HepG2 (cell line): ENCODE data around the gene BOLA3. TPM values are rescaled to one million over a fixed set of nuclear protein-coding genes. Genes with fewer than 3 reads are reported as not detected.

Experiments
- AFF4 ChIP-seq: sonication (generic); formaldehyde crosslinking; IDR thresholded peaks from 2 replicates; pipeline ENCODE4 v1.4.0; 2020; ENCODE audit warnings: missing genetic modification reagents
- ARNTL ChIP-seq: sonication (generic); formaldehyde crosslinking; IDR thresholded peaks from 2 replicates; pipeline ENCODE4 v1.4.0; 2020; ENCODE audit warnings: mild to moderate bottlenecking, missing genetic modification reagents
- CENPT ChIP-seq: sonication (generic); formaldehyde crosslinking; IDR thresholded peaks from 2 replicates; pipeline ENCODE4 v1.8.0; 2022; ENCODE audit warnings: low read depth, mild to moderate bottlenecking, moderate library complexity, missing genetic modification reagents
- E2F1 ChIP-seq: sonication (generic); formaldehyde crosslinking; IDR thresholded peaks from 2 replicates; pipeline ENCODE4 v1.5.0; 2020; ENCODE audit warnings: missing genetic modification reagents
- GTF3A ChIP-seq: sonication (generic); formaldehyde crosslinking; conservative IDR thresholded peaks from 2 replicates; pipeline ENCODE4 v1.4.0; 2020; ENCODE audit warnings: mild to moderate bottlenecking, missing genetic modification reagents
- HNF4G ChIP-seq, 2 experiments: sonication (generic) in 1 of 2; formaldehyde crosslinking in 1 of 2; IDR thresholded peaks; 2 replicates each; pipeline versions ENCODE4 v1.4.0 to v1.6.1; 2011 to 2020; ENCODE audit warnings: borderline replicate concordance in 2 of 2, low read depth in 2 of 2, mild to moderate bottlenecking in 2 of 2, low read length in 1 of 2, missing genetic modification reagents in 1 of 2, moderate library complexity in 1 of 2
- ISX ChIP-seq: sonication (generic); formaldehyde crosslinking; conservative IDR thresholded peaks from 2 replicates; pipeline ENCODE4 v1.5.0; 2020; ENCODE audit warnings: missing genetic modification reagents
- NCOR1 ChIP-seq: fragments of 200-600 bp; sonication (generic); IDR thresholded peaks from 2 replicates; pipeline ENCODE4 v1.7.0; 2017; ENCODE audit warnings: antibody characterized with exemption, low read length, borderline replicate concordance
- NFYB ChIP-seq: sonication (generic); formaldehyde crosslinking; IDR thresholded peaks from 2 replicates; pipeline ENCODE4 v1.4.0; 2020; ENCODE audit warnings: missing genetic modification reagents
- SRY ChIP-seq: sonication (generic); formaldehyde crosslinking; IDR thresholded peaks from 2 replicates; pipeline ENCODE4 v1.8.0; 2022; ENCODE audit warnings: mild to moderate bottlenecking, missing genetic modification reagents
- TOE1 ChIP-seq: sonication (generic); formaldehyde crosslinking; IDR thresholded peaks from 2 replicates; pipeline ENCODE4 v1.4.0; 2020; ENCODE audit warnings: mild to moderate bottlenecking, missing genetic modification reagents
- ZC3H13 ChIP-seq: sonication (generic); formaldehyde crosslinking; IDR thresholded peaks from 2 replicates; pipeline ENCODE4 v1.8.1; 2023; ENCODE audit warnings: mild to moderate bottlenecking, missing genetic modification reagents, moderate library complexity
- ZKSCAN5 ChIP-seq: sonication (generic); formaldehyde crosslinking; IDR thresholded peaks from 2 replicates; pipeline ENCODE4 v1.5.1; 2020; ENCODE audit warnings: mild to moderate bottlenecking, missing genetic modification reagents
- ZNF225 ChIP-seq: sonication (generic); formaldehyde crosslinking; IDR thresholded peaks from 2 replicates; pipeline ENCODE4 v1.4.0; 2020; ENCODE audit warnings: mild to moderate bottlenecking, missing genetic modification reagents
- ZNF253 ChIP-seq: sonication (generic); formaldehyde crosslinking; IDR thresholded peaks from 2 replicates; pipeline ENCODE4 v1.8.0; 2022; ENCODE audit warnings: mild to moderate bottlenecking, missing genetic modification reagents, borderline replicate concordance
- ZNF3 ChIP-seq: IDR thresholded peaks from 2 replicates; pipeline ENCODE4 v1.7.0; 2017; ENCODE audit warnings: inconsistent platforms
- ZNF430 ChIP-seq: sonication (generic); formaldehyde crosslinking; IDR thresholded peaks from 2 replicates; pipeline ENCODE4 v1.9.0; 2021; ENCODE audit warnings: mild to moderate bottlenecking, missing genetic modification reagents
- ZNF570 ChIP-seq: sonication (generic); formaldehyde crosslinking; IDR thresholded peaks from 2 replicates; pipeline ENCODE4 v1.4.0; 2020; ENCODE audit warnings: mild to moderate bottlenecking, missing genetic modification reagents, borderline replicate concordance
- ZNF619 ChIP-seq: sonication (generic); formaldehyde crosslinking; IDR thresholded peaks from 2 replicates; pipeline ENCODE4 v1.4.0; 2020; ENCODE audit warnings: mild to moderate bottlenecking, missing genetic modification reagents
- ZNF770 ChIP-seq: sonication (generic); formaldehyde crosslinking; IDR thresholded peaks from 2 replicates; pipeline ENCODE4 v1.5.0; 2020; ENCODE audit warnings: mild to moderate bottlenecking, missing genetic modification reagents
- polyA plus RNA-seq, 8 experiments: library from polyadenylated mRNA; depleted of rRNA in 3 of 8; stranded (reverse) in 7 of 8; unstranded in 1 of 8; fragments of >200 nt; fragmentation: Illumina TruSeq in 4 of 8; extraction: Trizol in 4 of 8; gene quantifications; 2 replicates each; pipeline versions ENCODE4 v1.2.1 to v1.2.3, GENCODE V29; 2011 to 2016; ENCODE audit warnings: low read depth in 4 of 8, missing spikeins in 1 of 8, mixed read lengths in 1 of 8; ENCODE audit not compliant: insufficient read depth in 1 of 8
- total RNA-seq, 5 experiments: library from RNA; depleted of rRNA; stranded (reverse); fragments of >200 nt; fragmentation: Illumina TruSeq; extraction: Trizol; gene quantifications; 2 replicates each; pipeline ENCODE4 v1.2.3, GENCODE V29; 2016; ENCODE audit warnings: low read depth in 1 of 5

BOLA3 gene
- total and polyA plus RNA-seq, 2 of the 13 experiments (the other 11 are each of a cell fraction or from before 2014, with no cell fraction given): 89.7 to 170 TPM

- TF ChIP-seq ZNF570 (no peak), ZNF253 (peak; percentile 89), ZNF770 (CRISPR knock-in tag) (peak; percentile 75), CENPT (CRISPR knock-in tag) (peak; percentile 70; the same call in 1 of the 2 replicates), SRY (peak; percentile 94), ZKSCAN5 (CRISPR knock-in tag) (peak; percentile 60; the same call in 1 of the 2 replicates), NFYB (CRISPR knock-in tag) (peak; percentile 62), AFF4 (CRISPR knock-in tag) (no peak; the same call in 1 of the 2 replicates), ZNF3 (CRISPR knock-in tag) (no peak; the same call in 1 of the 2 replicates), ZNF619 (CRISPR knock-in tag) (peak; percentile 95), ZNF225 (CRISPR knock-in tag) (peak; percentile 96), HNF4G (IDR thresholded peaks at IDR 0.05; ENCODE audit: borderline replicate concordance, low read depth, low read length) (no peak), HNF4G (CRISPR knock-in tag; IDR thresholded peaks at IDR 0.05; ENCODE audit: borderline replicate concordance, low read depth) (no peak; the same call in 1 of the 2 replicates), ISX (peak; percentile 32; the same call in 1 of the 2 replicates), ZC3H13 (CRISPR knock-in tag) (peak; percentile 80; the same call in 1 of the 2 replicates), ARNTL (0 out of 2 replicates have a peak, but pooled peaks have one; percentile 62), TOE1 (CRISPR knock-in tag) (peak; percentile 82; the same call in 1 of the 2 replicates), ZNF430 (CRISPR knock-in tag) (peak; percentile 94), GTF3A (CRISPR knock-in tag) (0 out of 2 replicates have a peak, but pooled peaks have one; percentile 11), NCOR1 (0 out of 2 replicates have a peak, but pooled peaks have one; percentile 8), E2F1 (peak; percentile 76; the same call in 1 of the 2 replicates)
Measured at GRCh38 chr2:74119912-74120825, 27.5 kb downstream of the BOLA3 start (continued).
